PC-9 (cell line): ENCODE data around the gene OXCT1. TPM values are rescaled to one million over a fixed set of nuclear protein-coding genes. Genes with fewer than 3 reads are reported as not detected.

ENCODE experiments used
- Bru-seq: library from RNA; stranded (reverse); fragments of 400-500 nt; gene quantifications from one replicate; lab custom pipeline; 2021; lab: Mats Ljungman, UMichigan
- BruChase-seq, 2 experiments: library from RNA; stranded (reverse); fragments of 400-500 nt; gene quantifications; one replicate each; lab custom pipeline; 2021; lab: Mats Ljungman, UMichigan
- BruUV-seq: library from RNA; stranded (reverse); fragments of 400-500 nt; replicated peaks from 2 replicates; lab custom pipeline; 2021; lab: Mats Ljungman, UMichigan
- CTCF ChIA-PET: fragments of 300-600 bp; sonication (Branson Sonifier 250); formaldehyde crosslinking; loops from one replicate; lab custom pipeline; 2022; ENCODE audit warnings: antibody characterized with exemption; lab: Charles Lee
- POLR2A ChIA-PET: fragments of 300-600 bp; sonication (Branson Sonifier 250); formaldehyde crosslinking; loops from one replicate; lab custom pipeline; 2022; ENCODE audit warnings: antibody characterized with exemption; ENCODE audit not compliant: unreplicated experiment; lab: Charles Lee
- DNase-seq, 2 experiments: peaks; one replicate each; pipeline versions ENCODE4 v3.0.0 to v3.0.0-alpha.2; 2015 to 2022; ENCODE audit warnings: mixed read lengths in 1 of 2
- H2AFZ ChIP-seq: fragments of 200-600 bp; sonication (generic); 2 replicates; pipeline ENCODE4 v1.8.1; 2017; ENCODE audit warnings: antibody characterized with exemption
- H3F3A ChIP-seq: fragments of 200-600 bp; sonication (generic); 2 replicates; pipeline ENCODE4 v1.8.1; 2017; ENCODE audit warnings: antibody characterized with exemption, mild to moderate bottlenecking, low read depth; ENCODE audit not compliant: insufficient read depth
- H3K27ac ChIP-seq: fragments of 200-600 bp; sonication (generic); 2 replicates; pipeline ENCODE4 v1.6.1; 2016; ENCODE audit warnings: mixed run types
- H3K27me3 ChIP-seq: fragments of 200-600 bp; sonication (generic); 2 replicates; pipeline ENCODE4 v1.6.1; 2016; ENCODE audit warnings: low read depth, mixed run types; ENCODE audit not compliant: insufficient read depth
- H3K36me3 ChIP-seq: fragments of 200-600 bp; sonication (generic); 2 replicates; pipeline ENCODE4 v1.6.1; 2016; ENCODE audit warnings: low read depth, mixed run types
- H3K4me1 ChIP-seq: fragments of 200-600 bp; sonication (generic); replicated peaks from 2 replicates; pipeline ENCODE4 v1.6.1; 2016; ENCODE audit warnings: mixed run types; ENCODE audit not compliant: insufficient read depth
- H3K4me2 ChIP-seq: fragments of 200-600 bp; sonication (generic); 2 replicates; pipeline ENCODE4 v1.6.1; 2017; ENCODE audit warnings: mixed run types
- H3K4me3 ChIP-seq: fragments of 200-600 bp; sonication (generic); 2 replicates; pipeline ENCODE4 v1.6.1; 2016; ENCODE audit warnings: mixed run types
- H3K79me2 ChIP-seq: fragments of 200-600 bp; sonication (generic); 2 replicates; pipeline ENCODE4 v1.6.1; 2017; ENCODE audit warnings: low read depth, mixed run types
- H3K9me2 ChIP-seq: fragments of 200-600 bp; sonication (generic); 2 replicates; pipeline ENCODE4 v1.8.1; 2017; ENCODE audit warnings: mild to moderate bottlenecking; ENCODE audit not compliant: insufficient read depth
- H3K9me3 ChIP-seq: fragments of 200-600 bp; sonication (generic); 2 replicates; pipeline ENCODE4 v1.8.1; 2016; ENCODE audit warnings: low read depth; ENCODE audit not compliant: insufficient read depth
- H4K20me1 ChIP-seq: fragments of 200-600 bp; sonication (generic); 2 replicates; pipeline ENCODE4 v1.8.1; 2017; ENCODE audit not compliant: insufficient read depth
- CTCF ChIP-seq: fragments of 200-600 bp; sonication (generic); conservative IDR thresholded peaks from 2 replicates; pipeline ENCODE4 v1.6.1; 2017; ENCODE audit warnings: mixed run types, antibody characterized with exemption, mild to moderate bottlenecking, moderate library complexity
- EZH2 ChIP-seq: fragments of 200-600 bp; sonication (generic); IDR thresholded peaks from 2 replicates; pipeline ENCODE4 v1.8.0; 2017; ENCODE audit warnings: antibody characterized with exemption, low read depth
- intact Hi-C: fragments of 100-400 bp; cut with micrococcal nuclease; formaldehyde crosslinking; loops from one replicate; pipeline ENCODE4 v1.10.0; 2022; ENCODE audit not compliant: unreplicated experiment
- long read RNA-seq: library from polyadenylated mRNA; stranded (forward); transcript quantifications from one replicate; pipeline ENCODE4 v2.0.0, GENCODE V29; 2022
- total RNA-seq: library from RNA; stranded (reverse); gene quantifications from 2 replicates; pipeline ENCODE4 v1.2.3, GENCODE V29; 2021

OXCT1 gene
- 22.5 and 29.7 TPM in 2 replicates for total RNA-seq
- percentile 72 among the genes with signal in this experiment for Bru-seq, nascent RNA
- percentile 48 among the genes with signal in this experiment for BruChase-seq, experiment 1, labeled RNA remaining after a 2-hour chase
- BruChase-seq, experiment 2, labeled RNA remaining after a 6-hour chase: percentile 54 among the genes with signal in this experiment
- long read RNA-seq, transcript OXCT1-201 (17 exons, 3,388 nt): major isoform, 51 of 94 reads
- long read RNA-seq, transcript OXCT1-205 (6 exons, 1,441 nt): minor isoform, 8 of 94 reads
- long read RNA-seq, partial matches to known transcripts: 5 of 94 reads
- long read RNA-seq, other reads (novel, unspliced or antisense): 29 of 94 reads

DNA sequence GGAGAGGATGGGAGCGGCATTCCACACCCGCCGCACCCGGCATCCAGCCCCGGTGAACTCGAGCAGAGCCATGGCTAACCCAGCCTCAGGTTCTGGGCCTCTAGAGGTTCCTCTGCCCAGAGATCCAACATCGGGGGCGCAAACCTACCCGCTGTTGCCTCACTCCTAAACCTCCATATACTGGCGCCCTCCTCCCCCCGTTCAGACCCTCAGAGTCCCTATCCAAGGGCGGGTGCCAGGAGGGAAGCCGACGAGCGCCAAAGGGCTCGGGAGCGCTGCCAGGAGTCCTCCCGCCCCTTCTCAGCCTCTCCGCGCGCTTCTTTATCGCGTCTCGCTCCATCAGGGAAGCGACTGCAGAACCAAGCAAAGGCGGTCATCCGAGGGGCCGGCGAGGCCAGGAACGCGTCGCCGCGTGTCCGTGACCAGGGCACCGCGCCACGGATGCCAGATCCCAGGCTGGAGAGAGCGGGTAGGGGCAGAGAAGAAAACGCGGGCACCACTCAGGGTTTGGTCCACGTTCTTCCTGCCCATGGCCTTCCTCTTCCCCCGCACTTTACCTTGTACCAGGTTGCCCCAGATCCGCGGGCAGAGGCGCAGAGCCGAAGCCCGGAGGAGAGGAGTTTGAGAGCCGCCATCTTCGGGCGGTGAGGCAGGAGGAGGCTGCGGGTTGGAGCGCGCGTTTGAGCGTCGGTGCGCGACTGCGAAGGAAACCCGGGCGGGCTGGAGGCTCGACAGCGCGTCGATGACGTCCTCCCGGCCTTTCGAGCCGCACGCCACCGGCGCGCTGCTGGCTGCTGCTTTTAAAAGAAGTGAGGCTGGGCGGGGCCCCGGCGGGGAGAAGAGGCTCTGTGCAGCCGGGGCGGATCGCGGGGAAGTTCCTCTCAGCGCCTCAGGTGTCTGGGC lies at the start of gene OXCT1:
Gene OXCT1, minus strand, starts transcription at position 702 of the 903 bp plus-strand sequence. Its CDS starts 67 bp downstream, at position 635.
- ChIA-PET POLR2A (no interaction called here), CTCF (interaction anchor here (0.6 kb wide), 1 partner anchor 187 kb away, joined by 3 read pairs; no protein-coding TSS in a partner anchor)
- intact Hi-C loops: loop anchor here (1.0 to 10.0 kb wide), 3 partner anchors 34 to 1515 kb away; partner anchors contain the start of genes FBXO4 and RIMOC1
- DNase-seq: peak; percentile 66 to 78
- Histone ChIP-seq H3K27me3 (peaks cover 24% of the 10 kb centered on the region), H4K20me1 (no peaks in the 10 kb centered on the region), H3K9me3 (no peaks in the 10 kb centered on the region), H3K4me2 (peak within 1 kb of the TSS; percentile 85), H3K79me2 (no peaks in the 10 kb centered on the region), H3F3A (no peaks in the 10 kb centered on the region), H3K4me1 (0 out of 2 replicates have a peak, but pooled peaks cover 4% of the 10 kb centered on the region), H3K9me2 (no peaks in the 10 kb centered on the region), H3K4me3 (peak within 1 kb of the TSS; percentile 67), H3K36me3 (no peaks in the 10 kb centered on the region), H2AFZ (peak within 1 kb of the TSS; percentile 89), H3K27ac (no peak within 1 kb of the TSS)
- TF ChIP-seq CTCF (no peak), EZH2 (no peak)
- TSS peak; percentile 55 for BruUV-seq

- H3K36me3 ChIP-seq: peaks cover 49% of the 10 kb centered on the region
- no peaks in the 10 kb centered on the region for H3K27me3 ChIP-seq
- H2AFZ ChIP-seq: no peak overlapping the region
- no TSS peak for BruUV-seq
- H3K4me1 ChIP-seq: peaks cover 10% of the 10 kb centered on the region
- no peaks in the 10 kb centered on the region; the same call in 1 of the 2 replicates for H4K20me1 ChIP-seq
- intact Hi-C loops: no loop called here
- H3K9me3 ChIP-seq: no peaks in the 10 kb centered on the region
- CTCF ChIA-PET: no interaction called here
- no peaks in the 10 kb centered on the region for H3K79me2 ChIP-seq
- no peak overlapping the region for H3K4me3 ChIP-seq
- H3K9me2 ChIP-seq: no peaks in the 10 kb centered on the region
- no peak for TF ChIP-seq CTCF
- no peak for TF ChIP-seq EZH2
- no peaks in the 10 kb centered on the region; the same call in 1 of the 2 replicates for H3F3A ChIP-seq
- H3K4me2 ChIP-seq: no peak overlapping the region
- no peak for DNase-seq
- POLR2A ChIA-PET: no interaction called here
- H3K27ac ChIP-seq: no peak overlapping the region
Observed at GRCh38 chr5:41918105-41918504, 47.9 kb upstream of the OXCT1 start.
